CD4-positive, alpha-beta T cell treated with Interferon gamma for 1 hour (primary cell): ENCODE measurements around the gene LZTS3.
"Not testable (repeated sequence)": the region's sequence is repeated elsewhere in the genome, so short reads cannot be mapped to it uniquely, and the experiment has no call there.

Source experiments
- DNase-seq: peaks from one replicate; pipeline ENCODE4 v3.0.0-alpha.2; 2020

LZTS3 gene

DNA sequence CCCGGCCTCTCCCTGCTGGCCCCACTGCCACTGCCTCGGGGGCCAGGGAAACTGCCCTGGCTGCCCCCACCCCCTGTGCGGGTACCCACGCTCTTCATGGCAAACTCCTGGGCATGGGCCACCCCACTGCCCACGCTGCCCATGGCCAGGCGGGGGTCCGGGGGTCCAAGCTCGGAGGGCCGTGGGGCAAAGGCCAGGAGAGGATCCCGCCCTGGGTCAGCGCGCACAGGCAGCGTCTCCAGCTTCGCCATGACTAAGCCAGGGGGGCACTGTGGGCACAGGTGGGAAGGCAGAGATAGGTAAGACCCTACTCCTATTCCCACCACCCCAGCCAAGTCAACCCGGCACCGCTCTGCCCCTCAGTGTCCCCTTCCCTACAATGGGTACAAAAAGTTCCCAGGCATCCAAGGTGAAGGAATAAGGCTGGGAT lies 6.4 kb downstream of the LZTS3 start:
- no peak for DNase-seq

DNA sequence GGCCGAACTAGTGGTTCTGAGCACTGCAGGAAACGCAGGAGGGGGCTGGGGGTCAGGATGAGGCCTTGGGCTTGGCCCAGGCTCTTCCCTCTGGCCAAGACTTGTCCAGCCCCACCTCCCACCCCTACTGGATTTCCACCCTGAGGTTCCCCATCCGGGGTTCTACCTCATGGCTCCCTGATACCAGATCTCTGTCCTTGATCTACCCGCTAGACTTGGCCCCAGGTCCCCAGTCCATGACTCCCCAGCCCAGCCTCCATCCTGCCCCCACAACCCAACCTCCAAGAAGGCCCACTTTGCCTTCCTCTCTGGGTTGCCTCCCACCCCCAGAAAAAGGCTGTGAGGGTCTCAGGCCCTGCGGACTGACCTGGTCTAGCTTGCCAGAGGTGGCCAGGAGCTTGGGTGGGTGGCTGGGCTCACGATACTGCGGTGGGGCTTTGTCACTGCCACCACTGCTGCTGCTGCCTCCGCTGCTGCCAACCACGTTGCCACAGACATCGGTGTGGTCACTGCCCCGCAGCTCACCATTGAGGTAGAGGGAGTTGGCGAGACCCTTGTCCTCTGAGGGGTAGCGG lies 6.9 kb downstream of the LZTS3 start:
- no peak for DNase-seq

DNA sequence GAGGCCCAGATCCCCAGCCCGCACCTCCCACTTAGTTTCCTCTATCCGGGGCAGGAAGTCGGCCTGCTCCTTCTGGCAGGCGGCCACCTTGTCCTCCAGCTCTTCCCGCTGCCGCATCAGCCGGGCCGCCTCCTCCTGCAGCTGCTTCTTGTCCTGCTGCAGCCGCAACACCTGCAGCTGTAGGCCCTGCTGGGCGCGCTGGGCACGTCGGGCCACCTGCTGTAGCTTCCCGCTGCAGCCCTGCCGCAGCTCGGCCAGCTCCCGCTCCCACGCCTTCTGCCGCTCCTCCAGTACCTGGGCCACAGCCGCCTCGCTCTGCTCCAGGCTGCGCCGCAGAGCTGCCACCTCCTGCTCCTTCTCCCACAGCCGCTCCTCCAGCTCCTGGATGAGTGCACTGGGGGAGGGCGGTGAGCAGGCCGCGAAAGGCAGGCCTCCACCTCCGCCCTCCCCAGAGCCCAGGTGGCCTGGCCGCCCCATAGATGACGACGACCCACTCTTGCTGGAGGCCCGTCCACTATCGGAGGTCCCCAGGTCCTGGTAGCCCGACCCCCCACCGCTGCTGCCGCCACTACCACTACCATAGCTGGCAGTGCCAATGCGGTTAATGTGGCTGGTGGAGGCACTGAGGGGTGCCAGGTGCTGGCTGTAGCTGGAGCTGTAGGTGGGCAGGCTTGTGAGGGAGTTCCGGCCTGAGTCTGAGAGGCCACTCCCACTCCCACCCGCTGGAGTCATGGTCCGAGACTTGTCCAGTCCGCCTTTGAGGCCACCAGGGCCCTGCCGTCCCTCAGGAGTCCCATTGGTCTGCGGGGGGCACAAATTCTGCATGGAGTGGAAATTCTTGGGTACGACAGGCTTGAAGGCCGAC lies 7.6 kb downstream of the LZTS3 start:
- no peak for DNase-seq

DNA sequence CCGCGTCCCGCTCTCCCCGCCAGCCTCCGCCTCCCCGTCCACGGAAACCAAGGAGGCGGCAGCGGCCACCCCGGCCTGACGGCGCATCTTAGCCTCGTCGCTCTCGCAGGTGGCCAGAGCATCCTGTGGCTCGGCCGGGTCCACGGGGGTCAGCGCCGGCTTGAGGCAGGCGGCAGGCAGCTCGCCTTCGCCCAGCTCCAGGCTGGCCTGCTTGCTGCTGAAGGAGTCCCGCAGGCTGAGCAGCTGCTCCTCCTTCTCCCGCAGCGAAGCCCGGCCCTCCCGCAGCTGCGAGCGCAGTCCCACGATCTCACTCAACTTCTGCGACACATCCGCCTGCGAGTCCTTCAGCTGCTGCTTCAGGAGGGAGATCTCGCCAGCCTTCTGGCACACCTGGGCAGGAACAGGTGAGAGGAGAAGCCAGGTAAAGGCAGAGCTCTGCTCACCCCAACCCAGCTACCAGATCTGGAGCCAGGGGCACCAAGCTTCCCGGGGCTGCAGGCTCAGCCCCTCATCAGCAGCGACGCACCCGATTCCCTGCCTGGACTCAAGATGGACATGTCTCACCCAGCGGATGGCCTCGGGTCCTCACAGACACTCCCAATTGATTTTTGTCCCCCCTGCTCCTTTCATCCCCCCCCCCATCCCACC lies 8.5 kb downstream of the LZTS3 start:
- no peak for DNase-seq

DNA sequence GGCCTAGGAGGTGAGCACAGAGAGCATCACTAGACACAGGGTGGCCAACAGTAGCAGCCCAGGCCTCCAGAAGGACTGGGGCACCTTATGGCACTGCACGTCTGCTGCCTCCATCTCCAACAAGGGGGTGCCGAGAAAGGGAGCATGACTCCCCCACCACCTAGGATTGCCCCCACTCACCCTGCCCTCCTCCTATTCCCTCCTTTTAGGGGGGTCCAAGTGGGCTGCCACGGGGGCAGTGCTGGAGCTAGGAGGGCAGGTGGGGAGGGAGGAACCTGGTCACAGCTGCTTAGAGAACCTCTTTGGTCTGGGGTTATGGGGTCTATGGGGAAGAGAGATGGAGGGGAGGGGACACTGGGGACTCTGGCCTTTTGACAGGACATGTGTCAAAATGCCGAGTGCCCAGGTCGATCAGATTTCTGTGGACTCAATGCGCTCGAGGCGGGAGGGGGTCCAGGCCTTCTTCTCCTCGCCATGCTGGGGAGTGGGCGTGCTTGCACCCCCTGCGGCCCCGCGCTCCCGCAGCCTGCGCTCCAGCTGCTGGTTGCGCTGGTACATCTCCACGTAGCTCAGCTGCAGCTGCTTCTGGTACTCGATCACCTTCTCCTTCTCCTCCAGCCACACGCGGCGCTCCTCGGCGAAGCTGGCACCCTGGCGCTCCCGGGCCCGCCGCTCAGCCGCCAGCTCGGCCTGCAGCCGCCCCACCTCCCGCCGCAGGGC lies 9.1 kb downstream of the LZTS3 start:
- no peak for DNase-seq

DNA sequence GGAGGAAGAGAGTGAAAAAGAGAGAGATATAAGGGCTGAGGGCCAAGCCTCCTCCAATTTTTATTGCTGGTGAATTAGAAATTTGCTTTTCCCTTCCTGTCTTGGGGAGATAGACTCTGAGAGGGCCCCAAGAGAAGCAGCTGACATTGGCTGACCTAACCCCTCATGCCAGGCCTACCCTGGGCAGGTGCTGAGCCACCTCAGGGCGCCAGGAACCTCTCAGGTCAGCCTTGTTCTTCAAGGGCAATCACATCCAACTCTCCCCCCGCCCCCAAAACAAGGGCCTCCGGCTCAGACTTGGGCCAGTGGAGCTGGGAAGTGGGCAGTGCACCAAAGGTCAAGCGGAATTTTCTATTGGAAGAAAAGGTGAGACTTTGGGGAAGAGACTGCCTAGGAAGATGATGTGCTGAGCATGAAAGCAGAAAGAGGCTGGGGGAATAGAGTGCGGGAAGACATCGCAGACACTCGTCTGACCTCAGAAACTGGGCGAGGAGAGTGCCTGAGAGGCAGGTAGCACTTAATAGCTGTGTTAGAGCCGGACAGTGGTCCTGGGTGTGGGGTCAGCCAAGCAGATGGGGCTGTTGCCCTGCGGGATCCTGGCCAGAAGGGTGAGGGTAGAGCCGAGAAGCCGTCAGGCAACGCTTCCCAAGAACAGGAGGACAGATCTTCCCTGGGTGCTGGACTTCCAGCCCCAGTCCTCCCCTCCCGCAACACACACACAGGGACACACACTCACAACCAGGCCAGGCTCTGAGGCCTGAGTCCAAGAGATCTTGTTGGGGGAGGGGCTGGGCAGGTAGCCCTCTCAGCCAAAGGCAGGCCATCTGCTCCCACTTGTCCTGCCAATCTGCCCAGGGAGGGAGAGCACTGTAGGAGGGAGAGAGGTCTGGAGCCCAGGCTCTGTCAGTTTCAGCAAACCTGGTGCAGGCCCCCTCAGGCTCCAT lies 10.0 kb downstream of the LZTS3 start:
- no peak for DNase-seq

DNA sequence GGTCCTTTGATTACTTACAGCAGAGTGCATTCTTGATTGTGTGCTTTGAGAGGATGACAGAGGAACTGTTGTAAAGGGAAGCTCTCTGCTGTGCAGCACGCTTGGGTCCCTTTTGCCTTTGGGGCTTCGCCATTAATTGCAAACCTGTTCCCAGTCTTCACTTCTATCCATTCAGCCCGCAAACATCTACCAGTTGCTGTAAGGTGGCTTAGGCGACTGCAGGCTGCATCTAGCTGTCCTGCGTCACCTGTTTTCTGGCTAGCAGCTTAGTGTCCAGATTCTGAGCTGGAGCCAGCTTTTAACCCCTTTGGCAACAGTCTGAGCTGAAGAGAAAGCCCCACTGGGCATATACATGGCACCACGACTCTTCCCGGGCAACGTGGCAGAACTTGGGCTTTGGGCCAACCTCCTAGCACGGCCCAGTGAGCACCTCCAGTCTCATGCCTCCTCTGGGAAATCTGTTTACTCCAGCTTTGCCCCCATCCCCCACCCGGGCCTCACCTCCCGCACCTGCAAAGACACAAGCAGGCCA lies 11.2 kb downstream of the LZTS3 start:
- no peak for DNase-seq

DNA sequence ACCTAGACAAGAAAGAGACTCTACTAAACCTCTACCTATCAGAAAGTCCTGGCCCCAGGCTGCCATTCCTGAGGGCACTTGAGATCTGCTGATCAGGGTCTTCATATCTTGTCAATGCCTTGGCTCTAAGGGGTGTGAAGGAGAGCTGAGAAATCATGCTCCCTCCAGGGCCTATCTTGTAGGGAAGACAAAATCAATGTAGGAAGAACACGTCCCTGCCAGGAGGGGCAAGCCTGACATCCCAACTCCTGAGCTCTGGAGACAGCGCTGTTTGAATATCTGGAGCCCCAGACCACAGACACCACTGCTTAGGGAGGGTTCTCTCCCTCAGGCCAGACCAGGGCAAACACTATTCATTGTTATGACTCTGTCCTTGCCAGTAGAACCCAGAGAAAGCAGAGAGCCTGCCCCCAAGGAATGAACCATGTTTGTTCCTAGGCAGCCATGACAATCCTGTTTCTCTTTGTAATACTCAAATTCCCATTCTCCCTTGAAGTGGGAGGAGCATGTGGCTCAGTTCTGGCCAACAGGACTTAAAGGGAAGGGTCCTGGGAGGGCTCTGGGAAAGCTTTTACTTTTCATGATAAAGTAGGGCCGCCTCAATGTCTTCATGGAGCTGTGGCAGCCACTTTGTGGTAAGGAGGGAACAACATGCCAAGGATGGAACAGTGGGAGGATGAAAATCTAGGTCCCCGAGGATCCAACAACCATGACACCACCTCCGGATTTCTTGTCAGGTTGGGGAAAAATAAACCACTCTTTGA lies 11.9 kb downstream of the LZTS3 start:
- DNase-seq, result no peak

DNA sequence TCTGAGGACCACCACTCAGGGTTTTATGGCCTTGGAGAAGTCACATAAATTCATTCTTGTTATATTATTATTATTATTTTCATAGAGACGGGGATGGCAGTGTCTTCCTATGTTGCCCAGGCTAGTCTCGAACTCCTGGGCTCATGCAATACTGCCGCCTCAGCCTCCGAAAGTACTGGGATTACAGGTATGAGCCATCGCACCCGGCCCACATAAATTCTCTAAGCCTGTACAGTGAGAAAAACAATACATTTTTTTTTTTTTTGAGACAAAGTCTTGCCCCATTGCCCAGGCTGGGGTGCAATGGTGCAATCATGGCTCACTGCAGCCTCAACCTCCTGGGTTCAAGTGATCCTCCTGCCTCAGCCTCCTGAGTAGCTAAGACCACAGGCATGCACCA lies 12.9 kb downstream of the LZTS3 start:
- no peak for DNase-seq

DNA sequence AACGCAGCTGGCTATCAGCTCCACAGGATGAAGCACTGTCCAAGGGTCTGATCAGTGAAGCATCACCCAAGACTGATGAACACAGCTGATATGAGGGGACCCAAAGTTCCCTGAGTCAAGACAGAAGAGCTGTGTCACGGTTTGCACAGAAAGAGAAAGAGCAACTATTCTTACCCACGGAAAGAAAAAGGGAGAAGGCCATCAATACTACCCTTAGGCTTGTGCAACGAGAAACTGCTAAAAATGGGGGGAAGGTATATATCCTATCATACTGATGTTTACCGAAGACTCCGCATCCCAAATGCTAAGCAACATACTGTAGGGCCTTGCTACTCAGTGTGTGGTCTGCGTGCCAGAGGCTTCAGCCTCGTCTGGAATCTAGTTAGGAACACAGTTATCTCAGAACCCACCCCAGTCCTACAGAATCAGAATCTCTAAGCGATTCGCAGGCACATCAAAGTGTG lies 14.3 kb downstream of the LZTS3 start:
- DNase-seq, result no peak

DNA sequence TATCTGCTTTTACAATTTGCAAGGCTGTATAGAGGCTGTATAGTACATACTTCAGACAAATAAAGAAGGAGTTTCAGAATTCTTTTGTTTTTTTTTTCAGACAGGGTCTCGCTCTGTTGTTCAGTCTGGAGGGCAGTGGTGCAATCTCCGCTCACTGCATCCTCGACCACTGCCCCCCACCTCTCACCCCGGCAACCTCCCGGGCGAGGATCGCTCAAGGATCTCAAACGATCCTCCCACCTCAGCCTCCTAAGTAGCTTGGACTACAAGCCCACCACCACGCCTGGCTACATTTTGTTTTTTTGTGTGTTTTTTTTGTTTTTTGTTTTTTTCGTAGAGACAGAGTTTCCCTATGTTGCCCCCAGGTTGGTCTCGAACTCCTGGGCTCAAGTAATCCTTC lies 15.5 kb downstream of the LZTS3 start:
- DNase-seq, result no peak

DNA sequence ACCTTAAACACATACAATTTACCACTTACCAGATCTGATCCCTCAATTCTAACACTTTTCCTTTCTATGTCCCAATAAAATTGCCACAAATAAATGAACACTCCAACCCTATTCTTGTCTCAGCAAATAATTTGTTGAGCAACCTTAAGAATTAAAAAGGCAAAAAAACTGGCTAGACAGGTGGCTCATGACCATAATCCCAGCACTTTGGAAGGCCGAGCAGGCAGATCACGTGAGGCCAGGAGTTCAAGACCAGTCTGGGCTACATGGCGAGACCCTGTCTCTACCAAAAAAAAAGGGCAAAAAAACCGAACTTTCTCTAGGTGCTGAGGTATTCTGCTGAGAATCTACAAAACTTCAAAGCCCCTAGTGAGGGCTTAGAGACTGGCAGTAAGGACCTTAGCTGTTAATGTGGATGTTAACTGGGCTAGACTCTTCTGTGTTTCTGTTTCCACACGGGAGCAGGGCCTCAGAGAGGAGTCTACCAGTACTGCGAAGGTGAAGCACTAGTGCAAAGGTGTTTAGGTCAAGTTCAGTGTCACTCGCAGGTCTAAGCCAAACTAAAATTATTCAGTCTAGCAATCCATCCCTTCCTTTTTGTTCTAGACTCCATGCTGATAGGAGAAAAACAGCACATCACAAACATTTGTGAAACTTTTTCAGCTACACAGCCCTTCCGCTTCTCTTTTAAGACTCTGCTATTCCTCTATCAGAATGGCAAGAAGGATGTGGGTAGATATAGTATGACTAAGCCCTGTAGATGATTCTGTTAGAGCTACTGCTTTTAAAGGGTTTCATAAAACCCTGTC lies 16.3 kb downstream of the LZTS3 start:
- DNase-seq, result no peak

DNA sequence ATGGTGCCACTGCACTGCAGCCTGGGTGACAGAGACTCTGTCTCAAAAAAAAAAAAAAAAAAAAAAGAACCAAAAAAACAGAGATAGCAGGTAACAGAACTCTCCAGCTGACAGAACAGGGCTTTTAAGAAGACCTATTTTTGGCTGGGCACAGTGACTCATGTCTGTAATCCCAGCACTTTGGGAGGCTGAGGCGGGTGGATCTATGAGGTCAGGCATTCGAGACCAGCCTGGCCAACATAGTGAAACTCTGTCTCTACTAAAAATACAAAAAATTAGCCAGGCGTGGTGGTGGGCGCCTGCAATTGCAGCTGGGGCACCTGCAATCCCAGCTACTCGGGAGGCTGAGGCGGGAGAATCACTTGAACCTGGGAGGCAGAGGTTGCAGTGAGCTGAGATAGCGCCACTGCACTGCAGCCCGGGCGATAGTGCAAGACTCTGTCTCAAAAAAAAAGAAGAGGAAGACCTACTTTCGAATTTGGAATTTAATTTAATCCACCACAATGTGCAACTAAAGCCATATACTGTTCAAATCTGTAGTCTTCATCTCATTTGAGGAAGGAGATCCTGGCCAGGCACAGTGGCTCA lies 21.2 kb downstream of the LZTS3 start:
- DNase-seq, result not testable (repeated sequence)

DNA sequence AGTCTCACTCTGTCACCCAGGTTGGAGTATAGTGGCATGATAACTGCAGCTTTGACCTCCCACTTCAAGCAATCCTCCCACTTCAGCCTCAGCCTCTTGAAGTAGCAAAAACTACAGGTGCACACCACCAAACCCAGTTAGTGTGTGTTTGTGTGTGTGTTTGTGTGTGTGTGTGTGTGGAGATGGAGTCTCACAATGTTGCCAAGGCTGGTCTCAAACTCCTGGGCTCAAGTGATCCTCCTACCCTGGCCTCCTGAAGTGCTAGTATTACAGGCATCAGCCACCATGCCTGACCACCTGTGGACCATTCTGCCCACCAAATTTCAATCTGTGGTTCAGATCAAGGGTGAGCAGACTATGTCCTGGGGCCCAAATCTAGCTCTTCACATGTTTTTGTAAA lies 22.4 kb downstream of the LZTS3 start:
- DNase-seq, result no peak

DNA sequence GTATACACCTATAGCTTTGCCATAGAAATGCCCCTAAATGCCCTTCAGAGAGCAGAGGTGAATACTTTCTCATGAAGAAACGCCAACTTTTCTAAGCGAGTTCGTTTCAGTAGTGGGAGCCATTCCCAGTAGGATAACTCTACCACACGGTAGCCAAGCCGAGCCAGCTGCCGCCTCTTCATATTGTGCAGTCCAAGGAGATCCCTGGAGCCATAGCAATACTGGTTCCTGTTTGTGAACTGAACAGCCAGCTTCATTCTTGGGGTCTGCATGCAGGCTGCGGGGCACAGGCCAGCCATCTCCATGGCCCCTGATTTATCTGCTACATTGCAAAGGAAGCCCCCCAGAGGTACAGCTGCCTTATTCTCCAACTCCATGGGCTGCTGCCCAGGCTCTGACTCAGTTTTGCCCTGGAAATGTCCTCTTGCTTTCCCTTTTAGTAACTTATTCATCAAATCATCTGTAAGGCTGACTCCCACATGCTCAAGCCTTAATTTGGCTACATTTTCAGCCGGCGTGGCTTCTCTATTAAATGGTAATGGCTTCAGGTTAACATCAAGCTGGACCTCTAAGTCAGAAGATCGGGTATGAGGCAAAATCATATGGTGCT lies 26.5 kb downstream of the LZTS3 start:
- DNase-seq, result no peak

DNA sequence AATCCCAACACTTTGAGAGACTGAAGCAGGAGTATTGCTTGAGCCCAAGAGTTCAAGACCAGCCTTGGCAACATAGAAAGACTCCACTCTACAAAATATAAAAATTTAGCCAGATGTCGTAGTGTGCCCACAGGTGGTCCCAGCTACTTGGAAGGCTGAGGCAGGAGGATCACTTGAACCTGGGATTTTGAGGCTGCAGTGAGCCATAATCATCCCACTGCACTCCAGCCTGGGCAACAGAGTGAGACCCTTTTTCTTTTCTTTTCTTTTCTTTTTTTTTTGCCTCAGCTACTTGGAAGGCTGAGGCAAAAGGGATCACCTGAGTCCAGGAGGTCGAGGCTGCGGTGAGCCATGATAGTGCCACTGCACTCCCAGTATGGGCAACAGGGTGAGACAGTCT lies 31.6 kb downstream of the LZTS3 start:
- DNase-seq, result no peak

DNA sequence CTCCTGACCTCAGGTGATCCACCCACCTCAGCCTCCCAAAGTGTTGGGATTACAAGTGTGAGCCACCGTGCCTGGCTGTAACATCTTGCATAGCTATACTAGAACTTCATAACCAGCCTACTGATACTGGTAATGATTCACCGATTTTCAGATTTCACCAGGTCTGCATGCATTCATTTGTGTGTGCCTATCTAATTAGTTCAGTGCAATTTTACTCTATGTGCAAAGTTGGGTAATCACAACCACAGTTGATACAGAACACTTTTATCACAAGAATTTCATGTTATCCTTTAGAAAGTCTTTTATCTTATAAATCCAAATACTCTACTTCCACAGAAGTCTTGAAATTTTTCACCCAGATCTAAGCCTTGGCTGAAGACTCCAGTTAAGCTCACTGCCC lies 35.9 kb downstream of the LZTS3 start:
- no peak for DNase-seq

DNA sequence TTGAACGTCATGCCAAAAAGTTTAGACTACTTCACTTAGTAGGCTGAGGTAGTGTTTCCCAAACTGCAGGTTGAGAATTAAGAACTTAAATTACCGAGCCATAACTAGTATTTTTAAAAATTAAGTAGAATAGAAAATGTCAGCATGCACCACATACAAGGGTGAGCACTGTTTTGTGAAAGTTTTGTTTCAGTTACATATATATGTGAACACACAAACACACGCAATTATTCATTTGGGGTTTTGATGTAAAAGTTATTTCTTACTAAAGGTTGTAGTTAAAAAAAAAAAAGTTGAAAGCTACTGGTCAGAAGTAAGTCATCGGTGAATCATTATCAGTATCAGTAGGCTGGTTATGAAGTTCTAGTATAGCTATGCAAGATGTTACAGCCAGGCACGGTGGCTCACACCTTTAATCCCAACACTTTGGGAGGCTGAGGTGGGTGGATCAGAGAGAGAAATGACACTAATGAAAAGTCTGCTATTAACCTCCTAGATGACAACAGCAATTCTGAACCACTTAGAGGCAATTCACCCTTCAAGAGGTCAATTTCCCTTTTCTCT lies 37.8 kb downstream of the LZTS3 start:
- no peak for DNase-seq

DNA sequence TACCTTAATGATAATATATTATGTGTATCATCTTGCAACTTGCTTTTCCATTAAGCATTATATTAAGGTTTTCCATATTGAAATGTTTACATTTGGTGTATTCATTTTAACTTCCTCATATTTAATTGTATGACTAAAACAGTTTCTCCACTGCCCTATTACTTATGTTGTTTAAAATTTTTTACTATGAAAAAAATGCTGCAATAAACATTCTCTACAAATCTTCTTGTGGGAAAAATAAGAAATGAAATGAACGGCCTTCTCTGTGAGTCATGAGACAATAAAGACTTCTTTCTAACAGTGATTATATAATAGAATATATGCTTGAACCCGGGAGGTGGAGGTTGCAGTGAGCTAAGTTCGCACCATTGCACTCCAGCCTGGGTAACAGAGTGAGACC lies 39.2 kb downstream of the LZTS3 start:
- DNase-seq, result no peak
